Measurements from ENCODE around the gene KIF18B. TPM values are rescaled to one million over a fixed set of nuclear protein-coding genes. Genes with fewer than 3 reads are reported as not detected.
A peak's percentile ranks its signal among the peaks of the same experiment; 100 is the strongest.

The KIF18B gene
- total and polyA plus RNA-seq, 10 of the 15 experiments (the other 5 are each of a cell fraction or from before 2014, with no cell fraction given) = 2.8 to 46.2 (median 20.5) TPM

DNA sequence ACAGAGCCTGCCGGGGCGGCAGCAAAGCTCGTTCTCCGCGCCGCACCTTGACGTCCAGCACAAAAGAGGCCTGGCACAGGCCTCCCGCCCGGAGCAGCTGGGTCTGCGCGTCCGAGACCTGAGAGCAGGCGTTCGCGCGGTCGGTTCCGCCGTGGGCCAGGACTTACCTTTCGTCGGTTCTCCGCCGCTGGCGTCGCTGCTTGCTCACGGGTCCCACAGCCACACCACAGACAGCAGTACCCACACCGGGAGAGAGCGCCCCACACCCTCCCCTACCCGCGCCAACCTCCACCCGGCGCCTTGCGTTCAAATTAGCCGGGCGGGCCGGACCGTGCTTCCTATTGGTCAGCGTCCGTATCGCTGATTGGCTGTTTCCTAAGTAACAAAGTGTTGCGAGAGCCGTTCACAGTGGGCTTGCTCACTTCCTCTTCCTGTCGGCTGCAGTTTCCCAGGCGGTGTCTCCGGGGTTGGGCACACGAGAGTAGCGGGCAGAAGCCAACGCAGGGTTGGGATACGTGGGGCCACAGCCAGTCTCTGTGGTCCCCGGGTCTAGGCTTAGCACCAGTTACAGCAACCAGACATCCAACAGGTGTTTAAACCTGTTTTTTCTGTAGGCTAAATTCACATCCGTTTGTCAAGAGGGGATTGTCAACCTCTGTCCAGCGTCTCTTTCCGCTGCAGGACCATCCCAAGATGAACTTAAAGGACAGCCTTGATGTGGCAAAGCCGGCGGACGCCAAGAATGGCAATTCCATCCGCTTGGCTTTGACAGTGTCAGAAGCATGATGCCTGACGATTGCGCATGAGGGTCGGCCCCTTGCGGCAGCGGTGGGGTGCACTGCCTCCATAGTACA is at the start of gene KIF18B (continued):
- TF ChIP-seq ATF7 (IDR thresholded peaks at IDR 0.05; ENCODE audit: low read depth) (0 out of 2 replicates have a peak, but pooled peaks have one; percentile 21), IKZF1 (conservative IDR thresholded peaks at IDR 0.05) (peak; percentile 58), RUNX3 (IDR thresholded peaks at IDR 0.05; ENCODE audit: low read length) (peak; percentile 44), PAX8 (IDR thresholded peaks at IDR 0.05) (no peak), GABPA (IDR thresholded peaks at IDR 0.05; ENCODE audit: low read depth) (peak; percentile 85), MEF2B (IDR thresholded peaks at IDR 0.05; ENCODE audit: partially characterized antibody, poor library complexity, severe bottlenecking) (peak; percentile 25), SMAD5 (IDR thresholded peaks at IDR 0.05; ENCODE audit: low read depth) (peak; percentile 95), MYC (IDR thresholded peaks at IDR 0.05; ENCODE audit: insufficient read depth, insufficient read length, insufficient replicate concordance, low read length, severe bottlenecking) (no peak), RELA (IDR thresholded peaks at IDR 0.05; ENCODE audit: borderline replicate concordance, partially characterized antibody) (no peak), SMAD1 (IDR thresholded peaks at IDR 0.05; ENCODE audit: low read depth, partially characterized antibody) (peak; percentile 87), NRF1 (conservative IDR thresholded peaks at IDR 0.05; ENCODE audit: low read depth, low read length) (no peak), NFXL1 (IDR thresholded peaks at IDR 0.05; ENCODE audit: borderline replicate concordance) (no peak), EP300 (IDR thresholded peaks at IDR 0.05; ENCODE audit: borderline replicate concordance in 1 of 2, control insufficient read depth in 1 of 2, low read depth in 2 of 2, low read length in 2 of 2) (no peak), BACH1 (IDR thresholded peaks at IDR 0.05; ENCODE audit: borderline replicate concordance) (peak; percentile 12; the same call in 1 of the 2 replicates), CREM (IDR thresholded peaks at IDR 0.05; ENCODE audit: low read depth) (peak; percentile 65; the same call in 1 of the 2 replicates)
- TF ChIP-seq, protein P1, sequence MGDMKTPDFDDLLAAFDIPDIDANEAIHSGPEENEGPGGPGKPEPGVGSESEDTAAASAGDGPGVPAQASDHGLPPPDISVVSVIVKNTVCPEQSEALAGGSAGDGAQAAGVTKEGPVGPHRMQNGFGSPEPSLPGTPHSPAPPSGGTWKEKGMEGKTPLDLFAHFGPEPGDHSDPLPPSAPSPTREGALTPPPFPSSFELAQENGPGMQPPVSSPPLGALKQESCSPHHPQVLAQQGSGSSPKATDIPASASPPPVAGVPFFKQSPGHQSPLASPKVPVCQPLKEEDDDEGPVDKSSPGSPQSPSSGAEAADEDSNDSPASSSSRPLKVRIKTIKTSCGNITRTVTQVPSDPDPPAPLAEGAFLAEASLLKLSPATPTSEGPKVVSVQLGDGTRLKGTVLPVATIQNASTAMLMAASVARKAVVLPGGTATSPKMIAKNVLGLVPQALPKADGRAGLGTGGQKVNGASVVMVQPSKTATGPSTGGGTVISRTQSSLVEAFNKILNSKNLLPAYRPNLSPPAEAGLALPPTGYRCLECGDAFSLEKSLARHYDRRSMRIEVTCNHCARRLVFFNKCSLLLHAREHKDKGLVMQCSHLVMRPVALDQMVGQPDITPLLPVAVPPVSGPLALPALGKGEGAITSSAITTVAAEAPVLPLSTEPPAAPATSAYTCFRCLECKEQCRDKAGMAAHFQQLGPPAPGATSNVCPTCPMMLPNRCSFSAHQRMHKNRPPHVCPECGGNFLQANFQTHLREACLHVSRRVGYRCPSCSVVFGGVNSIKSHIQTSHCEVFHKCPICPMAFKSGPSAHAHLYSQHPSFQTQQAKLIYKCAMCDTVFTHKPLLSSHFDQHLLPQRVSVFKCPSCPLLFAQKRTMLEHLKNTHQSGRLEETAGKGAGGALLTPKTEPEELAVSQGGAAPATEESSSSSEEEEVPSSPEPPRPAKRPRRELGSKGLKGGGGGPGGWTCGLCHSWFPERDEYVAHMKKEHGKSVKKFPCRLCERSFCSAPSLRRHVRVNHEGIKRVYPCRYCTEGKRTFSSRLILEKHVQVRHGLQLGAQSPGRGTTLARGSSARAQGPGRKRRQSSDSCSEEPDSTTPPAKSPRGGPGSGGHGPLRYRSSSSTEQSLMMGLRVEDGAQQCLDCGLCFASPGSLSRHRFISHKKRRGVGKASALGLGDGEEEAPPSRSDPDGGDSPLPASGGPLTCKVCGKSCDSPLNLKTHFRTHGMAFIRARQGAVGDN (IDR thresholded peaks at IDR 0.05) = peak; percentile 84
- TF ChIP-seq, protein P2, sequence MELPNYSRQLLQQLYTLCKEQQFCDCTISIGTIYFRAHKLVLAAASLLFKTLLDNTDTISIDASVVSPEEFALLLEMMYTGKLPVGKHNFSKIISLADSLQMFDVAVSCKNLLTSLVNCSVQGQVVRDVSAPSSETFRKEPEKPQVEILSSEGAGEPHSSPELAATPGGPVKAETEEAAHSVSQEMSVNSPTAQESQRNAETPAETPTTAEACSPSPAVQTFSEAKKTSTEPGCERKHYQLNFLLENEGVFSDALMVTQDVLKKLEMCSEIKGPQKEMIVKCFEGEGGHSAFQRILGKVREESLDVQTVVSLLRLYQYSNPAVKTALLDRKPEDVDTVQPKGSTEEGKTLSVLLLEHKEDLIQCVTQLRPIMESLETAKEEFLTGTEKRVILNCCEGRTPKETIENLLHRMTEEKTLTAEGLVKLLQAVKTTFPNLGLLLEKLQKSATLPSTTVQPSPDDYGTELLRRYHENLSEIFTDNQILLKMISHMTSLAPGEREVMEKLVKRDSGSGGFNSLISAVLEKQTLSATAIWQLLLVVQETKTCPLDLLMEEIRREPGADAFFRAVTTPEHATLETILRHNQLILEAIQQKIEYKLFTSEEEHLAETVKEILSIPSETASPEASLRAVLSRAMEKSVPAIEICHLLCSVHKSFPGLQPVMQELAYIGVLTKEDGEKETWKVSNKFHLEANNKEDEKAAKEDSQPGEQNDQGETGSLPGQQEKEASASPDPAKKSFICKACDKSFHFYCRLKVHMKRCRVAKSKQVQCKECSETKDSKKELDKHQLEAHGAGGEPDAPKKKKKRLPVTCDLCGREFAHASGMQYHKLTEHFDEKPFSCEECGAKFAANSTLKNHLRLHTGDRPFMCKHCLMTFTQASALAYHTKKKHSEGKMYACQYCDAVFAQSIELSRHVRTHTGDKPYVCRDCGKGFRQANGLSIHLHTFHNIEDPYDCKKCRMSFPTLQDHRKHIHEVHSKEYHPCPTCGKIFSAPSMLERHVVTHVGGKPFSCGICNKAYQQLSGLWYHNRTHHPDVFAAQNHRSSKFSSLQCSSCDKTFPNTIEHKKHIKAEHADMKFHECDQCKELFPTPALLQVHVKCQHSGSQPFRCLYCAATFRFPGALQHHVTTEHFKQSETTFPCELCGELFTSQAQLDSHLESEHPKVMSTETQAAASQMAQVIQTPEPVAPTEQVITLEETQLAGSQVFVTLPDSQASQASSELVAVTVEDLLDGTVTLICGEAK (IDR thresholded peaks at IDR 0.05; ENCODE audit: borderline replicate concordance) = peak; percentile 88
- TF ChIP-seq, protein P3, sequence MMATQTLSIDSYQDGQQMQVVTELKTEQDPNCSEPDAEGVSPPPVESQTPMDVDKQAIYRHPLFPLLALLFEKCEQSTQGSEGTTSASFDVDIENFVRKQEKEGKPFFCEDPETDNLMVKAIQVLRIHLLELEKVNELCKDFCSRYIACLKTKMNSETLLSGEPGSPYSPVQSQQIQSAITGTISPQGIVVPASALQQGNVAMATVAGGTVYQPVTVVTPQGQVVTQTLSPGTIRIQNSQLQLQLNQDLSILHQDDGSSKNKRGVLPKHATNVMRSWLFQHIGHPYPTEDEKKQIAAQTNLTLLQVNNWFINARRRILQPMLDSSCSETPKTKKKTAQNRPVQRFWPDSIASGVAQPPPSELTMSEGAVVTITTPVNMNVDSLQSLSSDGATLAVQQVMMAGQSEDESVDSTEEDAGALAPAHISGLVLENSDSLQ (IDR thresholded peaks at IDR 0.05) = peak; percentile 75

All from GM12878 (cell line).